Measurements from ENCODE around the gene ABHD12.
A peak's percentile ranks its signal among the peaks of the same experiment; 100 is the strongest.

ABHD12 gene

GRCh38 chr20:25257756-25258475 is 132.7 kb downstream of the ABHD12 start:
- no peak overlapping the region for H3K23ac ChIP-seq (ENCODE audit: low read length)
- no peak overlapping the region for H4K5ac ChIP-seq (ENCODE audit: low read length)
- H3K79me2 ChIP-seq (ENCODE audit: control insufficient read depth, insufficient read depth, low read length), result peaks cover 6% of the 10 kb centered on the region
- no peak overlapping the region for H4K8ac ChIP-seq (ENCODE audit: low read depth, low read length)
- no CpG with 5 or more reads among the region's 10 CpGs for WGBS (ENCODE audit: extremely low coverage, insufficient coverage, low lambda C conversion rate)
- H2BK5ac ChIP-seq (ENCODE audit: low read length), result no peak overlapping the region
- no peak for DNase-seq
- H3K79me1 ChIP-seq (ENCODE audit: low read length), result peaks cover 22% of the 10 kb centered on the region
- H3K4ac ChIP-seq (ENCODE audit: low read depth, low read length), result no peak overlapping the region
- no peak overlapping the region for H3K4me2 ChIP-seq (ENCODE audit: low read length)
- H3K9ac ChIP-seq (ENCODE audit: low read length), result no peak overlapping the region
- no peak overlapping the region for H2AK5ac ChIP-seq (ENCODE audit: low read length)
- H3K4me3 ChIP-seq (ENCODE audit: low read length), result no peak overlapping the region
- no peak overlapping the region for H3K56ac ChIP-seq (ENCODE audit: low read length)
- no peaks in the 10 kb centered on the region for H3K27me3 ChIP-seq (ENCODE audit: insufficient read depth, low read length, poor library complexity)
- no peak overlapping the region for H3K18ac ChIP-seq (ENCODE audit: low read length)
- peaks cover 2% of the 10 kb centered on the region for H3K4me1 ChIP-seq (ENCODE audit: control insufficient read depth, low read depth, low read length)
- no peak overlapping the region for H2BK120ac ChIP-seq (ENCODE audit: low read depth, low read length)
- H2BK15ac ChIP-seq (replicated peaks; ENCODE audit: low read depth), result no peak overlapping the region
- peaks cover 2% of the 10 kb centered on the region for H3K36me3 ChIP-seq (ENCODE audit: control insufficient read depth, insufficient read depth, low read length)
- H3K27ac ChIP-seq (ENCODE audit: low read depth, low read length), result no peak overlapping the region

GRCh38 chr20:25257130-25257529 is 133.5 kb downstream of the ABHD12 start:
- Histone ChIP-seq H3K56ac (ENCODE audit: low read length) (no peak overlapping the region), H2BK120ac (ENCODE audit: low read depth, low read length) (no peak overlapping the region), H2BK5ac (ENCODE audit: low read length) (no peak overlapping the region), H3K36me3 (ENCODE audit: control insufficient read depth, insufficient read depth, low read length) (peaks cover 2% of the 10 kb centered on the region), H3K27ac (ENCODE audit: low read depth, low read length) (no peak overlapping the region), H3K27me3 (ENCODE audit: insufficient read depth, low read length, poor library complexity) (no peaks in the 10 kb centered on the region), H3K4me1 (ENCODE audit: control insufficient read depth, low read depth, low read length) (peaks cover 2% of the 10 kb centered on the region), H3K9ac (ENCODE audit: low read length) (no peak overlapping the region), H3K18ac (ENCODE audit: low read length) (no peak overlapping the region), H4K5ac (ENCODE audit: low read length) (no peak overlapping the region), H4K8ac (ENCODE audit: low read depth, low read length) (no peak overlapping the region), H3K23ac (ENCODE audit: low read length) (no peak overlapping the region), H2BK15ac (replicated peaks; ENCODE audit: low read depth) (no peak overlapping the region), H3K79me1 (ENCODE audit: low read length) (peaks cover 25% of the 10 kb centered on the region), H3K4me2 (ENCODE audit: low read length) (no peak overlapping the region), H3K4ac (ENCODE audit: low read depth, low read length) (no peak overlapping the region), H2AK5ac (ENCODE audit: low read length) (no peak overlapping the region), H3K4me3 (ENCODE audit: low read length) (no peak overlapping the region), H3K79me2 (ENCODE audit: control insufficient read depth, insufficient read depth, low read length) (peaks cover 8% of the 10 kb centered on the region)
- DNase-seq, result no peak
- no CpG with 5 or more reads among the region's 5 CpGs for WGBS (ENCODE audit: extremely low coverage, insufficient coverage, low lambda C conversion rate)

DNA sequence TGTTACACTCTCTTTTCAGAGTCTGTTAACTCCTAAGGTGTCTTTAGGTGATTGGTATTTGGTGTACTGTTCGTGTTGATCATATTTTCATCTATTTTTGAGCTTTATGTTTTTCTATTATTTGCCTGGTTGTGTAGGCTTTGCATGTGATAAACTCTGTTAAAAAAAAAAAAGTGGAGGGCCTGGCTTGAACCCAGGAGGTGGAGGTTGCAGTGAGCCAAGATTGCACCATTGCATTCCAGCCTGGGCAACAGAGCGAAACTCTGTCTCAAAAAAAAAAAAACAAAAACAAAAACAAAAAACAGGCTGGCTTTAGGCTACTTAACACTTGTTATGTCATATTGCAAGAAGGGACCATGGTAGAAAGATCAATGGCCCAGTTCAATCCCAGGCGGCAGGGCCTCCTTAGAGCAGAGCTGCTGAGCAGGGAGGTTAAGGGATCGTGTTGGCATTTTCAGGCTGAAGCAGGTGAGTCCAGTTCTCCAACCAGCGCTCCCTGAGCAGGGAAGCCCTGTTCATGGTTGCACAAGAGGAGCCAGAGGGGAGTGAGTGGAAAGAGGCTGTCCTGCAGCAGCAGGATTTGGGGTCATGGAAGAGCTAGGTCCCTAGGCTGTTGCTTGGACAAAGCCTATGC is 134.3 kb downstream of the ABHD12 start:
- no peak overlapping the region for H2AK5ac ChIP-seq (ENCODE audit: low read length)
- H3K18ac ChIP-seq (ENCODE audit: low read length), result no peak overlapping the region
- H3K23ac ChIP-seq (ENCODE audit: low read length), result no peak overlapping the region
- H3K36me3 ChIP-seq (ENCODE audit: control insufficient read depth, insufficient read depth, low read length), result peaks cover 2% of the 10 kb centered on the region
- no peak overlapping the region for H3K4me3 ChIP-seq (ENCODE audit: low read length)
- no peak overlapping the region for H3K4ac ChIP-seq (ENCODE audit: low read depth, low read length)
- H3K79me2 ChIP-seq (ENCODE audit: control insufficient read depth, insufficient read depth, low read length), result peaks cover 16% of the 10 kb centered on the region
- no peak overlapping the region for H2BK15ac ChIP-seq (replicated peaks; ENCODE audit: low read depth)
- no peak overlapping the region for H3K27ac ChIP-seq (ENCODE audit: low read depth, low read length)
- peaks cover 2% of the 10 kb centered on the region for H3K4me1 ChIP-seq (ENCODE audit: control insufficient read depth, low read depth, low read length)
- H4K8ac ChIP-seq (ENCODE audit: low read depth, low read length), result no peak overlapping the region
- no peak for DNase-seq
- H2BK5ac ChIP-seq (ENCODE audit: low read length), result no peak overlapping the region
- no peak overlapping the region for H4K5ac ChIP-seq (ENCODE audit: low read length)
- H3K79me1 ChIP-seq (ENCODE audit: low read length), result peaks cover 32% of the 10 kb centered on the region
- H2BK120ac ChIP-seq (ENCODE audit: low read depth, low read length), result no peak overlapping the region
- H3K9ac ChIP-seq (ENCODE audit: low read length), result no peak overlapping the region
- WGBS (ENCODE audit: extremely low coverage, insufficient coverage, low lambda C conversion rate), result no CpG with 5 or more reads among the region's 5 CpGs
- no peak overlapping the region for H3K56ac ChIP-seq (ENCODE audit: low read length)
- no peaks in the 10 kb centered on the region for H3K27me3 ChIP-seq (ENCODE audit: insufficient read depth, low read length, poor library complexity)
- no peak overlapping the region for H3K4me2 ChIP-seq (ENCODE audit: low read length)

DNA sequence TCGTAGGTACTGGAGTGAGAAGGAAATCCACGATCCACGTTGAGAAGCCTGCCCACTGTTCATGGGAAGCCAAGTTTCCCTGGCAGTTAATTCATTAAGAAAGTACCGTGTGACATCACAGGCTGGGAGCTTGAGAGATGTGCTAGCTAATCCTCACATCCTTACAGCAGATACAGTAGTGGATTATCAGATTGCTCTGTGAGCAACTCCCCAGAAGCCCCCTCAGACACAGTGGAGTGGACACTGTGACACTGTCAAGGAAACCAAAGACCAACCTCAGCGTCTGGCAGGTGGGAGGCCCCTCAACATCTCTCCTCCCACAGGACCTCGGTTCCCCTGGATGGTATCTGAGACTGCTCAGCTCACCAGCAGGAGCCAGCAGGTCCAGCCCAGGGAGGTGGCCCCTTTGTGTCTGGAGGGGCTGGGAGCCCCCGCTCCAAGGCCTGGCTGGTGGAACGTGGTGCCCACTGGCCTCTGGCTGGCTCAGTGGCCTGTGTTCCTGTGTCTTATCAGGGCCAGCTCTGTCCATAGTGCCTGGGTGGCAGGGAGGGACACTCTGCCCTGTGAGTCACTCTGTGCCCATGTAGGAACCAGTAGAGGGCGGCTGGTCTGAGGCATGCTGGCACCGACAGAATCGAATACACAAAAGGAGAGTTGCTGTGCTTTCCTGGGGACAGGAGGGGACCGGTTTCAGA is 135.5 kb downstream of the ABHD12 start:
- no CpG with 5 or more reads among the region's 12 CpGs for WGBS (ENCODE audit: extremely low coverage, insufficient coverage, low lambda C conversion rate)
- H3K79me2 ChIP-seq (ENCODE audit: control insufficient read depth, insufficient read depth, low read length), result peaks cover 25% of the 10 kb centered on the region
- H3K4ac ChIP-seq (ENCODE audit: low read depth, low read length), result no peak overlapping the region
- H3K27ac ChIP-seq (ENCODE audit: low read depth, low read length), result no peak overlapping the region
- H3K4me1 ChIP-seq (ENCODE audit: control insufficient read depth, low read depth, low read length), result peaks cover 2% of the 10 kb centered on the region
- no peak overlapping the region for H3K23ac ChIP-seq (ENCODE audit: low read length)
- H3K18ac ChIP-seq (ENCODE audit: low read length), result no peak overlapping the region
- no peaks in the 10 kb centered on the region for H3K36me3 ChIP-seq (ENCODE audit: control insufficient read depth, insufficient read depth, low read length)
- no peak overlapping the region for H3K4me2 ChIP-seq (ENCODE audit: low read length)
- no peak overlapping the region for H2AK5ac ChIP-seq (ENCODE audit: low read length)
- no peak overlapping the region for H3K9ac ChIP-seq (ENCODE audit: low read length)
- no peaks in the 10 kb centered on the region for H3K27me3 ChIP-seq (ENCODE audit: insufficient read depth, low read length, poor library complexity)
- DNase-seq, result peak; percentile 55
- peaks cover 38% of the 10 kb centered on the region for H3K79me1 ChIP-seq (ENCODE audit: low read length)
- H2BK15ac ChIP-seq (replicated peaks; ENCODE audit: low read depth), result no peak overlapping the region
- no peak overlapping the region for H4K8ac ChIP-seq (ENCODE audit: low read depth, low read length)
- H2BK5ac ChIP-seq (ENCODE audit: low read length), result no peak overlapping the region
- no peak overlapping the region for H3K4me3 ChIP-seq (ENCODE audit: low read length)
- no peak overlapping the region for H4K5ac ChIP-seq (ENCODE audit: low read length)
- no peak overlapping the region for H3K56ac ChIP-seq (ENCODE audit: low read length)
- H2BK120ac ChIP-seq (ENCODE audit: low read depth, low read length), result no peak overlapping the region

GRCh38 chr20:25254571-25254970 is 136.1 kb downstream of the ABHD12 start:
- Histone ChIP-seq H2BK120ac (ENCODE audit: low read depth, low read length) (no peak overlapping the region), H2AK5ac (ENCODE audit: low read length) (no peak overlapping the region), H3K79me2 (ENCODE audit: control insufficient read depth, insufficient read depth, low read length) (peaks cover 27% of the 10 kb centered on the region), H4K8ac (ENCODE audit: low read depth, low read length) (no peak overlapping the region), H3K9ac (ENCODE audit: low read length) (no peak overlapping the region), H3K23ac (ENCODE audit: low read length) (no peak overlapping the region), H3K27me3 (ENCODE audit: insufficient read depth, low read length, poor library complexity) (no peaks in the 10 kb centered on the region), H2BK5ac (ENCODE audit: low read length) (no peak overlapping the region), H3K56ac (ENCODE audit: low read length) (no peak overlapping the region), H3K4me2 (ENCODE audit: low read length) (no peak overlapping the region), H3K18ac (ENCODE audit: low read length) (no peak overlapping the region), H3K4ac (ENCODE audit: low read depth, low read length) (no peak overlapping the region), H3K4me3 (ENCODE audit: low read length) (no peak overlapping the region), H3K4me1 (ENCODE audit: control insufficient read depth, low read depth, low read length) (peaks cover 2% of the 10 kb centered on the region), H4K5ac (ENCODE audit: low read length) (no peak overlapping the region), H3K27ac (ENCODE audit: low read depth, low read length) (no peak overlapping the region), H3K36me3 (ENCODE audit: control insufficient read depth, insufficient read depth, low read length) (no peaks in the 10 kb centered on the region), H2BK15ac (replicated peaks; ENCODE audit: low read depth) (no peak overlapping the region), H3K79me1 (ENCODE audit: low read length) (peaks cover 40% of the 10 kb centered on the region)
- DNase-seq, result no peak
- WGBS (ENCODE audit: extremely low coverage, insufficient coverage, low lambda C conversion rate), result no CpG with 5 or more reads among the region's 5 CpGs
